Osteocyte (in vitro differentiated cells): ENCODE results near the gene ADAMTS10. TPM values are rescaled to one million over a fixed set of nuclear protein-coding genes. Genes with fewer than 3 reads are reported as not detected.

Experiments used
- DNase-seq: peaks from one replicate; pipeline ENCODE4 v3.0.0; 2021; ENCODE audit warnings: mixed read lengths; ENCODE audit not compliant: unreplicated experiment; ENCODE audit errors: extremely low spot score
- H3K27ac Mint-ChIP-seq: one replicate; pipeline ENCODE4 v1.8.0; 2021; ENCODE audit warnings: mild to moderate bottlenecking, mixed read lengths; ENCODE audit not compliant: unreplicated experiment
- H3K27me3 Mint-ChIP-seq: one replicate; pipeline ENCODE4 v1.8.0; 2021; ENCODE audit warnings: mixed read lengths; ENCODE audit not compliant: unreplicated experiment
- H3K36me3 Mint-ChIP-seq: one replicate; pipeline ENCODE4 v1.8.0; 2021; ENCODE audit warnings: mixed read lengths; ENCODE audit not compliant: unreplicated experiment
- H3K4me1 Mint-ChIP-seq: one replicate; pipeline ENCODE4 v1.8.0; 2021; ENCODE audit warnings: mixed read lengths; ENCODE audit not compliant: unreplicated experiment
- H3K4me3 Mint-ChIP-seq: one replicate; pipeline ENCODE4 v1.8.0; 2021; ENCODE audit warnings: mild to moderate bottlenecking, moderate library complexity, mixed read lengths; ENCODE audit not compliant: unreplicated experiment
- H3K9me3 Mint-ChIP-seq: one replicate; pipeline ENCODE4 v1.8.0; 2021; ENCODE audit warnings: mixed read lengths; ENCODE audit not compliant: unreplicated experiment
- CTCF ChIP-seq: fragments of 200-600 bp; sonication (generic); IDR thresholded peaks from 2 replicates; pipeline ENCODE4 v1.5.0; 2021; ENCODE audit warnings: antibody characterized with exemption, mild to moderate bottlenecking, moderate library complexity
- total RNA-seq: library from RNA; stranded (reverse); gene quantifications from 2 replicates; pipeline ENCODE4 v1.2.1, GENCODE V29; 2021

ADAMTS10 gene
- total RNA-seq, 1 donor from 2014 or later, result 96.2 TPM

- peaks cover 6% of the 10 kb centered on the region for H3K36me3 Mint-ChIP-seq
- H3K9me3 Mint-ChIP-seq, result no peaks in the 10 kb centered on the region
- TF ChIP-seq CTCF, result peak; percentile 70
- no peak overlapping the region for H3K27ac Mint-ChIP-seq
- no peaks in the 10 kb centered on the region for H3K27me3 Mint-ChIP-seq
- no peaks in the 10 kb centered on the region for H3K4me1 Mint-ChIP-seq
- no peak overlapping the region for H3K4me3 Mint-ChIP-seq
- peak; percentile 88 for DNase-seq
Measured at GRCh38 chr19:8585894-8586750, 24.4 kb downstream of the ADAMTS10 start.

DNA sequence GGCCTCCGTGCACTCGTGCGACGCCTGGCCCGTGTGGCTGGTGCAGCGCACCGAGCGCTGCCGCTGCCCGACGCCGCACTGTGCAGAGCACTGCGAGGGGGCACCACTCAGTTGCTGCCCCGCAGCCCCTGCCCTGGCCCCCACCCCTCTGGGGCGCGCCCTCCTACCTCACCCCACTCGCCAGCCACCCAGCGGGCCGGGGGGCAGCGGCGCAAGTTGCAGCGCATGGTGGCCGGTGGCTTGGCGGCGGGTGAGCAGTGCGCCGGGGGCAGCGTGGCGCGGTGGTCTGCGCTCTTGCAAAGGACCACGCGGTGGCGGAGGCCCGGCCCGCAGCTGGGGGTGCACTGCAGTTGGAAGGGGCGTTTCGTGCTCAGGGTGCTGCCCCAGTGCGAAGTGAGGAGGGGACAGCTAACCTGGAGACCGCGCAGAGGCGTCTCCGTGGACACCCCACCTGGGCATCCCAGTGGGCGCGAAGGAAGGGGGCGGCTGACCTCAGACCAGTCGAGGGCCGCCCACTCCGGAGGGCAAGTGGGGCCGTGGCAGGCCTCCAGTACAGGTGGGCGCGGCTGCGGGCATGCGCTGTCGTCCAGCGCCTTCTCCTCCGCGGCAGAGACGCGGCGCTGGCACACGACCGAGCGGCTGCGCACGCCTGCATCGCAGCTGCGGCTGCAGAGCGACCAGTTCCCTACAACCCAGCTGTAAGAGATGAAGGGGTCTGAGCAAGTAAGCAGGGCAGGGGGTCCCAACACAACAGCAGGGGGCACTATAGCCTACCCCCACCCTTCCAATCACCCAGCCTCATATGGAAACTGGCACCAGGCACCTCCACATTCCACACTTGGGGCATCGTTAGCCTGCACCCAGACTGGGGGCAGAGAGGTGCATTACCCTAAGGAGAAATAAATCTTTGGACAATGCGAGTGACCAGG, 25.3 kb downstream of the ADAMTS10 start:
- no peaks in the 10 kb centered on the region for H3K4me1 Mint-ChIP-seq
- no peak for DNase-seq
- peaks cover 6% of the 10 kb centered on the region for H3K36me3 Mint-ChIP-seq
- no peak for TF ChIP-seq CTCF
- no peak overlapping the region for H3K27ac Mint-ChIP-seq
- no peaks in the 10 kb centered on the region for H3K27me3 Mint-ChIP-seq
- H3K9me3 Mint-ChIP-seq, result no peaks in the 10 kb centered on the region
- H3K4me3 Mint-ChIP-seq, result no peak overlapping the region

DNA sequence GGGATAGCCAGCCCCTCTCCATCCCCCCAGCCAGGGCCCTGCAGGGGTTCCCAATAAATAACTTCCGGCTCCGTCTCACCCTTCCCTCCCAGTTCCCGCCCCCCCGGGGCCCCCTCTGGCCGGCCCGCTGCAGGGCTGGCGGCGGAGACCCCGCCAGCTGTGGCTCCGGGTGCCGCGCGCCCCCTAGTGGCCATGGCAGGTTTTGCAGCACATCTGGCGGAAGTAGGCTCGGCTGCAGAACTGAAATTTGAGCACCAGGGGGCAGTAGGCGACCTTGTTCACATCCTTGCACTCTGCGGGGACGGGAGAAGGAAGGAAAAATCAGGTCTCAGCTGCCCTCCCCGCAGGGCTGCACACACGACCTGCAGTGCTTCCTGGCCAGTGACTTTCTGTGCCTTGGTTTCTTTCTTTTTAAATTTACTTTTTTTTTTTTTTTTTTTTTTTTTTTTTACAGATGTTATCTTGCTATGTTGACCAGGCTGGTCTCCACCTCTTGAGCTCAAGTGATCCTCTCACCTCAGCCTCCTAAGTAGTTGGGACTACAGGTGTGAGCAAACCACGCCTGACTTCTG, 29.7 kb downstream of the ADAMTS10 start:
- peak; percentile 100 for TF ChIP-seq CTCF
- peak; percentile 93 for DNase-seq
- Mint-ChIP-seq H3K27me3 (peaks cover 18% of the 10 kb centered on the region), H3K4me3 (no peak overlapping the region), H3K9me3 (no peaks in the 10 kb centered on the region), H3K4me1 (peaks cover 5% of the 10 kb centered on the region), H3K27ac (no peak overlapping the region), H3K36me3 (peaks cover 8% of the 10 kb centered on the region)

DNA sequence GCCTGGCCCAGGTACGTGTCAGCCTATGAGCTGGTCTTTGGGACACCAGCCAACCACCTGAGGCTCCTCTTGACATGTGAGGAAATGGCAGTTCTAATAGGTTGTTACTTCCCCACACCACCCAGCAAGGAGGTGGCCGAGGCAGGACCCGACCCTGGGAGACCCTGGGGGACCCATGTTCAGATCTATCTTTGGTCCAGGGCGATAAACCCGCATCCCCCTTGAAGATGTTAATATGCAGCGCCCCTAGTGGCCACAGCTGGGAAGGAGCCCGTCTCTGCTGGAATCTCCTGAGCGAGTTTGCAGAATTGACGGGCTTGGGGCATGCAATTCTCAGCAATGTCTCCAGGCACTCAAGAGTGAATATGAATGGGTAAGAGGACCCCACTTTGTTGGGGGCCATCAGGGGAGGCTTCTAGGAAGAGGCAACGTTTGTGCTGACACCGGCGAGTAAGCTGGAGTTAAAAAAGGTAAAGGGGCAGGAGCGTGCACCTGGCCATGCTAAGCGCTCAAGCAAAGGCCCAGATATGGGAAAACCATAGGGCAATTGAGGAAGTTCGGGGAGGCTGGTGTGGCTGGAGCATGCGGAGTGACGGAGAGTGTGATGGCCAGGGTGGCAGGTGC, 31.8 kb downstream of the ADAMTS10 start:
- H3K4me3 Mint-ChIP-seq, result no peak overlapping the region
- H3K27ac Mint-ChIP-seq, result no peak overlapping the region
- peak; percentile 91 for DNase-seq
- H3K36me3 Mint-ChIP-seq, result peaks cover 4% of the 10 kb centered on the region
- H3K27me3 Mint-ChIP-seq, result peaks cover 25% of the 10 kb centered on the region
- TF ChIP-seq CTCF, result peak; percentile 92
- no peaks in the 10 kb centered on the region for H3K9me3 Mint-ChIP-seq
- peaks cover 8% of the 10 kb centered on the region for H3K4me1 Mint-ChIP-seq
